ENCODE measurements around the gene HSPG2. TPM values are rescaled to one million over a fixed set of nuclear protein-coding genes. Genes with fewer than 3 reads are reported as not detected.

The HSPG2 gene
- total and polyA plus RNA-seq, 9 of the 15 experiments (the other 6 are each of a cell fraction or from before 2014, with no cell fraction given), result 0.14 to 160 (median 15.7) TPM

DNA sequence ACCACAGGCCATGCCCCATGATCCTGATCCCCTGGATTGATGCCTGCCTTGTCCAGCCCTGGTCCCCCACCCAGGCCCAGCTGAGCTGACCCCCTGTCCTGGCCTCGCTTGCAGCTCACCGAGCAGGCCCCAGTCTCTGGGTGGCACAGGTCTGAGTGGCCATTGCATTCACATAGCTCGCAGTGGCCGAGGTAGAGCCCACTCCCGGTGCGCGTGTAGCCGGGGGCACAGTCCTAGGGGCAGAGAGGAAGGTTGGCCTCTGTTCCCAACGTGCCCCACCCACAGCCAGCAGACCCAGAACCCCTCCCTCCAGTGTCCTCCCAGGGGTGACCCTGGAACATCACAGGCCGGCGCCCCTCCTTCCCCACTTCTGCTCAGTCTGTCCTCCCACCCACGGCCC lies 73.1 kb downstream of the HSPG2 start (continued):
- TF ChIP-seq, protein P1, sequence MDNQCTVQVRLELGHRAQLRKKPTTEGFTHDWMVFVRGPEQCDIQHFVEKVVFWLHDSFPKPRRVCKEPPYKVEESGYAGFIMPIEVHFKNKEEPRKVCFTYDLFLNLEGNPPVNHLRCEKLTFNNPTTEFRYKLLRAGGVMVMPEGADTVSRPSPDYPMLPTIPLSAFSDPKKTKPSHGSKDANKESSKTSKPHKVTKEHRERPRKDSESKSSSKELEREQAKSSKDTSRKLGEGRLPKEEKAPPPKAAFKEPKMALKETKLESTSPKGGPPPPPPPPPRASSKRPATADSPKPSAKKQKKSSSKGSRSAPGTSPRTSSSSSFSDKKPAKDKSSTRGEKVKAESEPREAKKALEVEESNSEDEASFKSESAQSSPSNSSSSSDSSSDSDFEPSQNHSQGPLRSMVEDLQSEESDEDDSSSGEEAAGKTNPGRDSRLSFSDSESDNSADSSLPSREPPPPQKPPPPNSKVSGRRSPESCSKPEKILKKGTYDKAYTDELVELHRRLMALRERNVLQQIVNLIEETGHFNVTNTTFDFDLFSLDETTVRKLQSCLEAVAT (IDR thresholded peaks at IDR 0.05), result no peak
- TF ChIP-seq TOE1 (IDR thresholded peaks at IDR 0.05; ENCODE audit: borderline replicate concordance), result no peak
- no peak for TF ChIP-seq TOE1 (CRISPR knock-in tag; IDR thresholded peaks at IDR 0.05; ENCODE audit: borderline replicate concordance, low read depth)
- no peak for TF ChIP-seq NFE2L1 (tag; IDR thresholded peaks at IDR 0.05; ENCODE audit: borderline replicate concordance, low read depth)

DNA sequence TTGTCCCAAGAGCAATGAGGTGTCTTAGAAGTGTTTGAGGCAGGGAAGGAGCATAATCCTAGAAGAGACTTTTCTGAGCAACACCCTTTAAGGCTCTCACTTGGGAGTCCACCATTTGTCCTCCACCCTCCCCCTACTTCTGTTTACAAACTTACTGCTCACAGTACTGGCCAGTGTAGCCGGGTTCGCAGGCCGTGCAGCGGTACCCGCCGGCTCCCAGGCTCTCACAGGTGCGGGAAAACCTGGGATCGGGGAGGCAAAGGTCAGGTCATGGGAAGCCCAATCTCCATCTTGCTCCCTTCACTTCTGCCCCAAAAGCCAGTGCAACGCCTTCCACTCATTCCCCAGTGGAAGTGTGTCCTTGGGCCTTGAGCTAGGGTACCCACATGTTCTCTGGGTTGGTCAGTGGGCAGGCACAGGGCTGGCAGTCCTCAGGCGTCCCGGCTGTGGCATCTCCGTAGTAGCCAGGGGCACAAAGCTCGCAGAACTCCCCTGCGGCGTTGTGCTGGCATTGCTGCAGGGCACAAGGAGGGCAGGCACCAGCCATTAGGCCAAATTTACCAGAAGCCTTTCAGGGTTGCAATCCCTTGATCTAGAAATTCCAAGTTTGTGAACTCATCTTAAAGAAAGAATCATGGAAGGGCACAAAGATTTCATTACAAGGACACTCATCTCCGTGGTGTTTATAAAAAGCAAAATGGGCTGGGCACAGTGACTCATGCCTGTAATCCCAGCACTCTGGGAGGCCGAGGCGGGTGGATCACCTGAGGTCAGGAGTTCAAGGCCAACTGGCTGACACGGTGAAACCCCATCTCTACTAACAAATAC lies 75.3 kb downstream of the HSPG2 start:
- peaks cover 82% of the 10 kb centered on the region for H3K36me3 ChIP-seq (ENCODE audit: control insufficient read depth, insufficient read depth, low read length)
- in situ Hi-C loops (cut with MboI), result no loop called here
- H3K4me3 ChIP-seq, result no peak overlapping the region
- BruUV-seq (replicated peaks), result no TSS peak
- no peaks in the 10 kb centered on the region for H3K27me3 ChIP-seq (ENCODE audit: control insufficient read depth in 2 of 2, insufficient read depth in 2 of 2, low read length in 2 of 2)
- TF ChIP-seq ARID1B (IDR thresholded peaks at IDR 0.05) (no peak), KDM1A (IDR thresholded peaks at IDR 0.05) (0 out of 4 replicates have a peak, but pooled peaks of 1 of the 2 experiments have one; percentile 16), BMI1 (IDR thresholded peaks at IDR 0.05; ENCODE audit: low read length) (no peak), RBFOX2 (IDR thresholded peaks at IDR 0.05; ENCODE audit: low read depth, low read length) (no peak), DIDO1 (tag; IDR thresholded peaks at IDR 0.05; ENCODE audit: low read depth) (no peak), BHLHE40 (IDR thresholded peaks at IDR 0.05; ENCODE audit: low read length) (0 out of 2 replicates have a peak, but pooled peaks have one; percentile 5)
- H3K9ac ChIP-seq (ENCODE audit: insufficient read depth in 1 of 2, low read depth in 2 of 2, low read length in 2 of 2), result no peak overlapping the region
- H3K27ac ChIP-seq (ENCODE audit: extremely low read depth, low read depth, low read length), result no peak overlapping the region
- no peak overlapping the region for H2AFZ ChIP-seq (ENCODE audit: low read depth, low read length)
- H3K4me2 ChIP-seq (ENCODE audit: insufficient read depth, low read length), result no peak overlapping the region
- FAIRE-seq (peak; percentile 15), DNase-seq (ENCODE audit: extremely low read depth in 1 of 4, low spot score in 3 of 4) (no peak), ATAC-seq (no peak)
- WGBS (ENCODE audit: insufficient coverage, low coverage, missing lambda C conversion rate), result 89% methylated on average over 19 of the region's 19 CpGs
- H3K9me3 ChIP-seq (replicated peaks; ENCODE audit: control insufficient read depth, insufficient read depth, low read depth, low read length), result peaks cover 8% of the 10 kb centered on the region; the same call in 1 of the 2 replicates
- H3K9me1 ChIP-seq (ENCODE audit: control insufficient read depth, insufficient read depth, low read length), result peaks cover 4% of the 10 kb centered on the region
- POLR2A ChIA-PET, result interaction anchor here (0.8 kb wide), 1 partner anchor 552 kb away, joined by 3 read pairs; no protein-coding TSS in a partner anchor
- H4K20me1 ChIP-seq (replicated peaks; ENCODE audit: control insufficient read depth, insufficient read depth, low read length), result no peaks in the 10 kb centered on the region
- no peaks in the 10 kb centered on the region for H3K79me2 ChIP-seq (ENCODE audit: control insufficient read depth, insufficient read depth, low read length)
- peaks cover 13 to 28% of the 10 kb centered on the region in 2 experiments; a peak in 4 of 5 replicates for H3K4me1 ChIP-seq (replicated peaks in 1 of 2; ENCODE audit: control insufficient read depth in 2 of 2, insufficient read depth in 2 of 2, low read length in 2 of 2)
- intact Hi-C loops (cut with micrococcal nuclease), result no loop called here
- CTCF ChIA-PET (ENCODE audit: low intra/inter-chr PET ratio), result interaction anchor here (0.6 kb wide), 1 partner anchor 113 kb away, joined by 3 read pairs; no protein-coding TSS in a partner anchor
